ENCODE results near the gene ITPR2. TPM values are rescaled to one million over a fixed set of nuclear protein-coding genes. Genes with fewer than 3 reads are reported as not detected.
A peak's percentile ranks its signal among the peaks of the same experiment; 100 is the strongest.

The ITPR2 gene
- total and polyA plus RNA-seq, 2 of the 13 experiments (the other 11 are each of a cell fraction or from before 2014, with no cell fraction given) = 31.9 to 81.9 TPM

DNA sequence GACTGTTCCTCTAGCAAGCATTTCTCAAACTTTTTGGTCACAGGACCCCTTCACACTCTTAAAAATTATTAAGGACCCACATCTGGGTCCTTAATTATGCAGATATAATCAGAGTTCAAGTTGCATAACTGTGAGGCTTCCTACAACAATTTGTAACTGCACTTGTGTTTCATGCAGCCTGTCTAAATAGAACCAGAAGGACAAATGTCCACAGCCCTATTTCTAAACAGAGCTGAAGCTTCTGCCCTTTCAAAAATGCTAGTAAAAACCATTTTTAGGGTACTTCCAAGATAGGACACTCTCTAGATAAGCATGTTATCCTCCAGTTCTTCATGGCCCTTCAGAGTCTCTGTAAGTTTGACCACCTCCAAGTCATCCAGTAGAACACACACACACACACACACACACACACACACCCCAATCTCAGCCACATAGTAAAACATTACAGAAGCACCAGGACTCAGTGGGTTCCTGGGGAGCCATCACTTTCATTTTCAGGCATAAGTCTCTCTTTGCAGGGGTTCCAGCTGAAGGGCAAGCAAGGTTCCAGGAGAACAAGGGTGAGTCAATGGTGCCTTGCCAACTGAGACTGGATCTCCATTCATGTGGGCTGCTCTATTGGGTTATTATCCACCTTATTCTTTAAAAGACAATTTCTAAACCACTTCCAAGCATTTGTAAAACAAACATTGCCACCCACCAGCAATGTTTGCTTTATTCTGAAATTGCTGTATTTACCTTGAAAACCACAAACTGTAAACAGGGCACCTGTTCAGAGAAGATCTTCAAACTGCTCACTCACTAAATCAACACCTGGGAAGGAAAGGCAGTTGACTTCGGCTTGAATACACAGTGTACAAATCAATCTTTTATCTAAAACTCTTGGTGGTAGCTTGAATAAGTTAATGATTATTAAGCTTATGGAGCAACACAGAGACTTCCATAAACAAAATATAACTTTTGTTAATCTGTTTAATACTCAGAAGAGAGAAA is 64.1 kb downstream of the ITPR2 start (continued):
- TF ChIP-seq, protein P1, sequence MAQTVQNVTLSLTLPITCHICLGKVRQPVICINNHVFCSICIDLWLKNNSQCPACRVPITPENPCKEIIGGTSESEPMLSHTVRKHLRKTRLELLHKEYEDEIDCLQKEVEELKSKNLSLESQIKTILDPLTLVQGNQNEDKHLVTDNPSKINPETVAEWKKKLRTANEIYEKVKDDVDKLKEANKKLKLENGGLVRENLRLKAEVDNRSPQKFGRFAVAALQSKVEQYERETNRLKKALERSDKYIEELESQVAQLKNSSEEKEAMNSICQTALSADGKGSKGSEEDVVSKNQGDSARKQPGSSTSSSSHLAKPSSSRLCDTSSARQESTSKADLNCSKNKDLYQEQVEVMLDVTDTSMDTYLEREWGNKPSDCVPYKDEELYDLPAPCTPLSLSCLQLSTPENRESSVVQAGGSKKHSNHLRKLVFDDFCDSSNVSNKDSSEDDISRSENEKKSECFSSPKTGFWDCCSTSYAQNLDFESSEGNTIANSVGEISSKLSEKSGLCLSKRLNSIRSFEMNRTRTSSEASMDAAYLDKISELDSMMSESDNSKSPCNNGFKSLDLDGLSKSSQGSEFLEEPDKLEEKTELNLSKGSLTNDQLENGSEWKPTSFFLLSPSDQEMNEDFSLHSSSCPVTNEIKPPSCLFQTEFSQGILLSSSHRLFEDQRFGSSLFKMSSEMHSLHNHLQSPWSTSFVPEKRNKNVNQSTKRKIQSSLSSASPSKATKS (CRISPR knock-in tag; IDR thresholded peaks at IDR 0.05) = peak; percentile 91
- TF ChIP-seq ZNF598 (CRISPR knock-in tag; IDR thresholded peaks at IDR 0.05; ENCODE audit: borderline replicate concordance) (no peak), ZNF776 (CRISPR knock-in tag; IDR thresholded peaks at IDR 0.05) (no peak), ZNF773 (CRISPR knock-in tag; IDR thresholded peaks at IDR 0.05; ENCODE audit: borderline replicate concordance) (no peak), RFX1 (IDR thresholded peaks at IDR 0.05) (no peak), ZNF160 (CRISPR knock-in tag; IDR thresholded peaks at IDR 0.05) (0 out of 2 replicates have a peak, but pooled peaks have one; percentile 44), SPEN (CRISPR knock-in tag; IDR thresholded peaks at IDR 0.05; ENCODE audit: low read depth) (peak; percentile 14; the same call in 1 of the 2 replicates), ZNF772 (CRISPR knock-in tag; IDR thresholded peaks at IDR 0.05) (no peak), ZNF343 (CRISPR knock-in tag; IDR thresholded peaks at IDR 0.05) (no peak), ZNF766 (CRISPR knock-in tag; IDR thresholded peaks at IDR 0.05; ENCODE audit: borderline replicate concordance) (no peak), MEIS2 (CRISPR knock-in tag; IDR thresholded peaks at IDR 0.05) (no peak), GATA4 (IDR thresholded peaks at IDR 0.05; ENCODE audit: borderline replicate concordance, low read depth) (peak; percentile 99), MLLT10 (CRISPR knock-in tag; IDR thresholded peaks at IDR 0.05) (no peak), MZF1 (CRISPR knock-in tag; IDR thresholded peaks at IDR 0.05; ENCODE audit: borderline replicate concordance) (no peak)
- TF ChIP-seq, protein P2, sequence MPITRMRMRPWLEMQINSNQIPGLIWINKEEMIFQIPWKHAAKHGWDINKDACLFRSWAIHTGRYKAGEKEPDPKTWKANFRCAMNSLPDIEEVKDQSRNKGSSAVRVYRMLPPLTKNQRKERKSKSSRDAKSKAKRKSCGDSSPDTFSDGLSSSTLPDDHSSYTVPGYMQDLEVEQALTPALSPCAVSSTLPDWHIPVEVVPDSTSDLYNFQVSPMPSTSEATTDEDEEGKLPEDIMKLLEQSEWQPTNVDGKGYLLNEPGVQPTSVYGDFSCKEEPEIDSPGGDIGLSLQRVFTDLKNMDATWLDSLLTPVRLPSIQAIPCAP (CRISPR knock-in tag; IDR thresholded peaks at IDR 0.05; ENCODE audit: low read depth) = no peak
- TF ChIP-seq, protein P3, sequence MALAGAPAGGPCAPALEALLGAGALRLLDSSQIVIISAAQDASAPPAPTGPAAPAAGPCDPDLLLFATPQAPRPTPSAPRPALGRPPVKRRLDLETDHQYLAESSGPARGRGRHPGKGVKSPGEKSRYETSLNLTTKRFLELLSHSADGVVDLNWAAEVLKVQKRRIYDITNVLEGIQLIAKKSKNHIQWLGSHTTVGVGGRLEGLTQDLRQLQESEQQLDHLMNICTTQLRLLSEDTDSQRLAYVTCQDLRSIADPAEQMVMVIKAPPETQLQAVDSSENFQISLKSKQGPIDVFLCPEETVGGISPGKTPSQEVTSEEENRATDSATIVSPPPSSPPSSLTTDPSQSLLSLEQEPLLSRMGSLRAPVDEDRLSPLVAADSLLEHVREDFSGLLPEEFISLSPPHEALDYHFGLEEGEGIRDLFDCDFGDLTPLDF (CRISPR knock-in tag; IDR thresholded peaks at IDR 0.05) = no peak
- TF ChIP-seq, protein P4, sequence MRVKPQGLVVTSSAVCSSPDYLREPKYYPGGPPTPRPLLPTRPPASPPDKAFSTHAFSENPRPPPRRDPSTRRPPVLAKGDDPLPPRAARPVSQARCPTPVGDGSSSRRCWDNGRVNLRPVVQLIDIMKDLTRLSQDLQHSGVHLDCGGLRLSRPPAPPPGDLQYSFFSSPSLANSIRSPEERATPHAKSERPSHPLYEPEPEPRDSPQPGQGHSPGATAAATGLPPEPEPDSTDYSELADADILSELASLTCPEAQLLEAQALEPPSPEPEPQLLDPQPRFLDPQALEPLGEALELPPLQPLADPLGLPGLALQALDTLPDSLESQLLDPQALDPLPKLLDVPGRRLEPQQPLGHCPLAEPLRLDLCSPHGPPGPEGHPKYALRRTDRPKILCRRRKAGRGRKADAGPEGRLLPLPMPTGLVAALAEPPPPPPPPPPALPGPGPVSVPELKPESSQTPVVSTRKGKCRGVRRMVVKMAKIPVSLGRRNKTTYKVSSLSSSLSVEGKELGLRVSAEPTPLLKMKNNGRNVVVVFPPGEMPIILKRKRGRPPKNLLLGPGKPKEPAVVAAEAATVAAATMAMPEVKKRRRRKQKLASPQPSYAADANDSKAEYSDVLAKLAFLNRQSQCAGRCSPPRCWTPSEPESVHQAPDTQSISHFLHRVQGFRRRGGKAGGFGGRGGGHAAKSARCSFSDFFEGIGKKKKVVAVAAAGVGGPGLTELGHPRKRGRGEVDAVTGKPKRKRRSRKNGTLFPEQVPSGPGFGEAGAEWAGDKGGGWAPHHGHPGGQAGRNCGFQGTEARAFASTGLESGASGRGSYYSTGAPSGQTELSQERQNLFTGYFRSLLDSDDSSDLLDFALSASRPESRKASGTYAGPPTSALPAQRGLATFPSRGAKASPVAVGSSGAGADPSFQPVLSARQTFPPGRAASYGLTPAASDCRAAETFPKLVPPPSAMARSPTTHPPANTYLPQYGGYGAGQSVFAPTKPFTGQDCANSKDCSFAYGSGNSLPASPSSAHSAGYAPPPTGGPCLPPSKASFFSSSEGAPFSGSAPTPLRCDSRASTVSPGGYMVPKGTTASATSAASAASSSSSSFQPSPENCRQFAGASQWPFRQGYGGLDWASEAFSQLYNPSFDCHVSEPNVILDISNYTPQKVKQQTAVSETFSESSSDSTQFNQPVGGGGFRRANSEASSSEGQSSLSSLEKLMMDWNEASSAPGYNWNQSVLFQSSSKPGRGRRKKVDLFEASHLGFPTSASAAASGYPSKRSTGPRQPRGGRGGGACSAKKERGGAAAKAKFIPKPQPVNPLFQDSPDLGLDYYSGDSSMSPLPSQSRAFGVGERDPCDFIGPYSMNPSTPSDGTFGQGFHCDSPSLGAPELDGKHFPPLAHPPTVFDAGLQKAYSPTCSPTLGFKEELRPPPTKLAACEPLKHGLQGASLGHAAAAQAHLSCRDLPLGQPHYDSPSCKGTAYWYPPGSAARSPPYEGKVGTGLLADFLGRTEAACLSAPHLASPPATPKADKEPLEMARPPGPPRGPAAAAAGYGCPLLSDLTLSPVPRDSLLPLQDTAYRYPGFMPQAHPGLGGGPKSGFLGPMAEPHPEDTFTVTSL (CRISPR knock-in tag; IDR thresholded peaks at IDR 0.05; ENCODE audit: borderline replicate concordance) = peak; percentile 99
